ENCODE data around the gene PTPRG.

The PTPRG gene

GRCh38 chr3:61960976-61961375 lies 399.6 kb downstream of the PTPRG start:
- no peak for DNase-seq (ENCODE audit: low read depth in 3 of 3)

GRCh38 chr3:61961900-61962299 lies 400.5 kb downstream of the PTPRG start:
- DNase-seq (ENCODE audit: low read depth in 3 of 3) = no peak

DNA sequence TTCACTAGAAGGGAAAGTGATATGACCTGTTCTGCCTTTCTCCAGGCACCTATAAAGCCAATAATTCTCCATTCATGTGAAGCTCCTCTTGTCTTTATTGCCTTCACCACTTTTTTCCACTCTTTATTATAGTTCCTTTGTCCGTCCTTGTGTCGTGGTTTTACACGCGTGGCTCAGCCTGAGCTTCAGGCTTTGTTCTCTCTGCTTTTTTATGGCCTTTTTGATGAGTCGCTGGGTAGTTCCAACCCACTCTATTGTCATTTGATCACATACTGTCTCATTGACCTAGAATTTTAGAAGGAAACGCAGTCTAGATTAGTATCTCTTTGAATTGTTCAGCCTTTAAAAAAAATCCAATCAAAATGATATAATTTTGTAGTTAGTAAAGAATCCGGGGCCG lies 403.2 kb downstream of the PTPRG start:
- no peak for DNase-seq (ENCODE audit: low read depth in 3 of 3)

GRCh38 chr3:61965770-61966131 lies 404.4 kb downstream of the PTPRG start:
- DNase-seq (ENCODE audit: low read depth in 3 of 3) = no peak

- DNase-seq (ENCODE audit: low read depth in 3 of 3) = no peak
Observed at GRCh38 chr3:61966200-61966599, 404.8 kb downstream of the PTPRG start.

- DNase-seq (ENCODE audit: low read depth in 3 of 3) = no peak
Observed at GRCh38 chr3:61967019-61967418, 405.6 kb downstream of the PTPRG start.

GRCh38 chr3:61967937-61968336 lies 406.6 kb downstream of the PTPRG start:
- no peak for DNase-seq (ENCODE audit: low read depth in 3 of 3)

- no peak for DNase-seq (ENCODE audit: low read depth in 3 of 3)
Observed at GRCh38 chr3:61974662-61975061, 413.3 kb downstream of the PTPRG start.

GRCh38 chr3:61975199-61975598 lies 413.8 kb downstream of the PTPRG start:
- no peak for DNase-seq (ENCODE audit: low read depth in 3 of 3)

- DNase-seq (ENCODE audit: low read depth in 3 of 3) = no peak
Observed at GRCh38 chr3:61975936-61976335, 414.6 kb downstream of the PTPRG start.

- DNase-seq (ENCODE audit: low read depth in 3 of 3) = no peak
Observed at GRCh38 chr3:61978460-61979419, 417.4 kb downstream of the PTPRG start.

DNA sequence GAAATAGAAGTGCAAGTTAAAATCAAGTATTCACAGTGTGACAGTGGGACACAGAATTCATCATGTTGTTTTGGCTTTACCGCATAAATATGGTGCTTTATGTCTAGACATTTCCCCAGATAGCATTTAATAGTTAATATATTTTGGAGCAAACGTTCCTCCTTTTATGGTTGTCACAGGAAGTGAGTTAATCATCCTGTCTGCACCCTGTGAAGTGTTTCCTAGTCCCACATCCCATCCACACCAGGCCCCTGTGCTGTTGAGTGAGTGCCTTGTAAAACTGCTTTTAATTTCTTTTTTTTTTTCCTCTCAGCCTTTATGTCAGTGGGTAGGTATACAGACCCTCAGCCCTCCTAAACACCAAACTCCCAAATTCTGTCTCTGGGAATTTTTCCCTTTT lies 418.3 kb downstream of the PTPRG start:
- DNase-seq (ENCODE audit: low read depth in 3 of 3) = no peak

DNA sequence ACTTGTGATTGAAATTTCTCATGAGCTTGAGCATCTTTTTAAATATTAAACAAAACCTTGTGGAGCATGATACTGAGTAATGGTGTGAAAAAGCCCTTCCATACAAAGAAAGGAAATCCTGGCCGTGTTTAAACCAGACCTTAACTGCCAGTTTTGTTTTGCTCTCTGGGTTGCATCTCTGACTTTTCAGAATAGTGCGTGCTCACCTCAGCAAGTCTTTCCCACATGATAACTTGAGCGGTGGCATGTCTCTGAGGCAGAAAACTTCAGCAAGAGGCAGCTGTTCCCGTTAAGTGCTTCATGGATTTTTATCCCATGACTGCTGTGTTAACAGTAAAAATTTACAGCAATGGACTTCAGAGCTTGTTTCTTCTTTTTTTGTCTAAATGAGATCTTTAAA lies 418.7 kb downstream of the PTPRG start:
- no peak for DNase-seq (ENCODE audit: low read depth in 3 of 3)

GRCh38 chr3:61981060-61981459 lies 419.7 kb downstream of the PTPRG start:
- DNase-seq (ENCODE audit: low read depth in 3 of 3) = no peak

DNA sequence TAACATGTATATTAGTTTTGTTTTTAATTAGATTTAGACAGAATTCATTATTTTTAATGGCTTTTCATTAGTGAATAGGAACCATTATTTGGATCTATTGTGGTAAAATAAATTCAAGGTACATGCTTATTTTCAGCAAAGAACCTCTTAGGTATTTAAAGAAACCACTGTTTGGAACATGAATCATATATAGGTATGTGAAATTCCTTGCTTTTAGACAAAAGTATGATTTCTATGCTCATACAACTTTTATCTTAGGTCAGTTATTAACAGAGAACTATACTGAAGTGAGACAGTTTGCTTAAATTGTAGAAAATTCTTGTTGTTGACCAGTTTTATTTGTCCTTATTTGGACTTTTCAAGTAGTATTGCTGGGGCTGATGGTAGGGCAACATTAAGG lies 422.1 kb downstream of the PTPRG start:
- no peak for DNase-seq (ENCODE audit: low read depth in 3 of 3)

DNA sequence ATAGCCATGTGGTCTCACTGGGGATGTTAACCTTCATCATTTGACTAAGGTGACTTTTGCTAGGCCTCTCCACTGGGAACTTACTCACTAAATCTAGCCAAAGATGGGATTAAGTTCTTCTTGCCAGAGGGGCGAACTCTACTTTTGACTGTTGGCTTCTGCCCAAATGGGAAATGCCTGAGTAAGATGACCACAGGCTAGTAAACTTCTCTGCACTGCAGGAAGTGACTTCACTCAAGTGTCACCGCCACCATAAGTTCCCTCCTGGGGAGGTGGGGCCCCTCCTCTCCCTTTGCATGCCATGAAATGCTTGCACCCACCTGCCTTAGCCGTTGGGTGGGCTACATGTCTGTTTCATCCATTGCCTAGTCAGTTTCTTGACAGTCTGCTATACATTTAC lies 423.6 kb downstream of the PTPRG start:
- no peak for DNase-seq (ENCODE audit: low read depth in 3 of 3)

GRCh38 chr3:61986473-61986872 lies 425.1 kb downstream of the PTPRG start:
- no peak for DNase-seq (ENCODE audit: low read depth in 3 of 3)

DNA sequence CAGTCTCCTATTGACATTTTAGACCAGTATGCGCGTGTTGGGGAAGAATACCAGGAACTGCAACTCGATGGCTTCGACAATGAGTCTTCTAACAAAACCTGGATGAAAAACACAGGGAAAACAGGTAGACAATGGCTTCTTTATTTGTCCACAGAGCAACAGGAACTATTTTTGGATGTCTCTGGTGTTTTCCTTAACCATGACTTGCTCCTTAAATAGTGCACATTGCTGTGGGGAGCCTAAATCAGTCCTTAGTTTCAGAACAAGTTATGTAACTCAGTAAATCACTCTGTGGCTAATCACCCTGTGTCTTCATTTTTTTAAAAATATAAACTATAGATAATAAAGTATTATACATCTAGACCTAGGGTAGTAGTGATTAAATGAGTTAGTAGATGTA lies 428.3 kb downstream of the PTPRG start:
- no peak for DNase-seq (ENCODE audit: low read depth in 3 of 3)

DNA sequence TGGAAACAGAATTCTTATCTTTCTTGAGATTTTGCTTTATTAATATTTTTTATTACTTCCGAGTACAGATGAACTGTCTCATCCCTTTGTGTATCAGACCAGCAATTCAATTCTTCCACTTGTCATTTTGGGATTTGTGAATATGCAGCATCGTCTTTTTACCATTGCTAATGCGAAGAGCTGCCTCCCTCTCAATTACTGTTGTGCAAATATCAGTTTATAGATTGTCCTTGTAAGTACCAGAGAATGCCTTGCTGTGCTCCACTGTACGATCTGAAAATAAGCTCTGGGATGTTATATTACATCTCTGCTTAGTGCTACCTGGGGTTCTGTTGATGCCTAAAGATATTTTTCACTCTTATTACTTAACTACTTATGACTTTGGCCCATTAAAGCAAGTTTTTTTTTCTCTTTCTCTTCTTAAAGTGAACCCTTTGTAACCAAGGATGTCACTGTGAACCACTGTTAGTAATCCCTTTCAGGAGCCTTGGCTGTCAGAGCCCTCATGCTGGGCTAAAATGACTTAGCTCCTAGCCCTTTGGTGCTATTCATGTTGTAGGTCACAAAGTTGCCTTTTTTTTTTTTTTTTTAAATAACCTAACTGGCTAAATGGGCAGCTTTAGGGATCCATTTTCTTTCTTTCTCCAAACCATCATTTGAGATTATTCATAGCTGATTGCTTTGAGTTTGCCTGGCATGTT lies 429.1 kb downstream of the PTPRG start:
- no peak for DNase-seq (ENCODE audit: low read depth in 3 of 3)

- no peak for DNase-seq (ENCODE audit: low read depth in 3 of 3)
Observed at GRCh38 chr3:61991706-61992105, 430.3 kb downstream of the PTPRG start.

DNA sequence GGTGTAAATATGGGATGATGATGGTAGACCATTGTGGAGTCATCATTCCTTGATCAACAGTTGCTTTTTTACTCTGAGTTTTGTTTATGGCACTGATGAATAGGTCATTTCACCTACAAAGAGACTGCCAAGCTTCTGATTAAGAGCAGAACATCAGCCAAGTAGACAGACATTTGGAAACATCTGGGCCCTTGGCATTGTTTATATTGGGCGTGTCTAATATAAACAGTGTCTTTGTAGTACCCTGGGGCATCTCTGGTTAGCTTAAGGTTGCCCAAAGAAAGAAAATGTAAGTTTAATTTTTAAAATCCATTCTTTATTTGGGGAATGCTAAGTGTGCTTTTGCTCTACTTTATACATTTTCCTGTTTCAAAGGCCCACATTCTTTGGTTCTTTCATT lies 435.0 kb downstream of the PTPRG start:
- no peak for DNase-seq (ENCODE audit: low read depth in 3 of 3)

GRCh38 chr3:61997101-61997500 lies 435.7 kb downstream of the PTPRG start:
- DNase-seq (ENCODE audit: low read depth in 3 of 3) = no peak

- DNase-seq (ENCODE audit: low read depth in 3 of 3) = no peak
Observed at GRCh38 chr3:62003835-62004234, 442.5 kb downstream of the PTPRG start.

Data from stimulated activated CD4-positive, alpha-beta T cell treated with anti-CD3 and anti-CD28 coated beads, TNF-alpha, amount 100 ng/mL, for 24 hours (primary cell).